Measurements from ENCODE around the gene NDST1.

- TF ChIP-seq EP300 (IDR thresholded peaks at IDR 0.05; ENCODE audit: borderline replicate concordance in 1 of 2, low read depth in 1 of 2, low read length in 1 of 2), result no peak
- no peak for TF ChIP-seq NFIC (IDR thresholded peaks at IDR 0.05; ENCODE audit: borderline replicate concordance)
- no peak for TF ChIP-seq CTCF (IDR thresholded peaks at IDR 0.05)
- no peak for TF ChIP-seq MEF2A (IDR thresholded peaks at IDR 0.05; ENCODE audit: borderline replicate concordance, low read depth)
- TF ChIP-seq FOSL2 (IDR thresholded peaks at IDR 0.05; ENCODE audit: borderline replicate concordance, low read depth), result no peak
- no peak for TF ChIP-seq RXRA (IDR thresholded peaks at IDR 0.05; ENCODE audit: borderline replicate concordance, low read depth)
Observed at GRCh38 chr5:150593593-150593992, 85.7 kb downstream of the NDST1 start.
